GM11168 (cell line): Measurements from ENCODE around the gene KHK.

Experiments
- in situ Hi-C: fragments of 300-500 bp; cut with MboI; formaldehyde crosslinking; loops from one replicate; pipeline ENCODE4 v1.12.0; 2022; ENCODE audit warnings: low sequenced_read_pairs; ENCODE audit not compliant: unreplicated experiment

Gene KHK

DNA sequence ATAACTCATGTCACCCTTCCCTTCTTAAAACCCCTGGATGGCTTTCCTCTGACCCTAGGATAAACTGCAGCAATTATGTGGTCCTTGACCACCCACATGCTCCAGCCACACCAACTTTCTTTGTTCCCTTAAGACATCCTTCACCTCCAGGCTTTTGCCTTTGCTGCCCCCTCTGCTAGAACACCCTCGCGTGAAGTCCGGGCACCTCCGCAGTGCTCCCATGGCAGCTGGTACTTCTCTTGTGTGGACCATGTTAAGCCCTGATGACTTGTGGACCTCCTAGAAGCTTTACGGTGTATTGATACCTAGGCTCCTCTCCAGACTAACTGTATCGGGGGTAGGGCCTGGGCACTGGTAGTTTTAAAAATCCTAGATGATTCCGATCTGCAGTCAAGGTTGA is 36.2 kb downstream of the KHK start:
- in situ Hi-C loops: no loop called here

DNA sequence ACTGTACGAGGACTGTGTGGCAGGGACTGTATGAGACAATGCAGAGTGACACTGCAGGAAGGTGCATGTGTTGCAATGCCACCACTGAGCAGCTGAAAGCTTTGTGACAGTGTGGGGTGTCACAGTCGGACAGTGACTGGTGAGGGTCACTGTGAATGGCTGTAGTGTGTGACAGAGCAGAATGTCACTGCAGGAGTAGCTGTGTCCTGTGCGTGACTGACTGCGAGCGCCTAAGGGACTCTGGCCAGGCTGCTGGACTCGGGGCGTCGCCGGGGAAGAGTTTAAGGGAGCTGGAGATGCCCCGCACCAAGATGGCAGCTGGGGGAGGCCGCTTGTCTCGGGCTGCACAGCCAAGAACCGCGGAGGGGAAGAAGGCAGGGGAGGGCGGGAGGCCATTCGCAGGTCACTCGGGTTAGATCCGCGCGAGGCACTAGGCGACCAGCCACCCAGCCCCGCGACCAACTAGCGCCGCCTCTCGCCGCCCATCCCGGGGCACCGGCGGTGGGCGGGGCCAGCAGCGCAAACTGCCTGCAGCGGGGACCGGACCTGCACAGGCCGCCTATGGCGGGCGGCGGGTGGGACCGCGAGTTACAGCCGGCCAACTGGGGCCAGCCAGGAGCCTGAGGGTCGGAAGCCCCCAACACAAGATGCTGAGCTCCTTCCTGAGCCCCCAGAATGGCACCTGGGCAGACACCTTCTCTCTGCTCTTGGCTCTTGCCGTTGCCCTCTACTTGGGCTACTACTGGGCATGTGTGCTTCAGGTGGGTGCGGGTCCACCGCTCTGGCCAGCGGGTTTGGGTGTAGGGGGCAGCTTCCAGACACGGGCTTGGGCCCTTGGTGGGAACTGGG is 37.0 kb downstream of the KHK start, which contains the start of gene ABHD1:
Gene ABHD1 (plus strand): TSS at position 514 of the 849 bp plus-strand sequence. CDS start 134 bp downstream, at position 648.
- in situ Hi-C loops: no loop called here

DNA sequence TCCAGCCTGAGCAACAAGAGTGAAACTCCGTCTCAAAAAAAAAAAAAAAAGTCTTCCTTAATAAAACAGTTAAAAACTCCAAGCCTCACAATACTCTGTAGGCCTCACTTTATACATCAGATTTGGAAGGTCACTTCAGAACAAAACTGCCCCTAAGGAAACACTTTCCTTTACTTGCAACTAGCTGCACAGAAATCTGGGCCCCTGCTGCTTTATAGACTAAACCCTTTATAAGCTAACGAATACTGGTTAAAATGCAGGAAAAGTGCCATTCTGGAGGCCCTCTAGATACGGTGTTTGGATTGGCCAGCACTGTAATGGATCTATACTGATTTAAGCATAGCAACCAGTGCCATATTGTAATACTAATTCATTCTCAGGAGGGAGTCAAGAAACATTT is 38.5 kb downstream of the KHK start:
- in situ Hi-C loops: loop anchor here (5.0 kb wide), 1 partner anchor 72 kb away; no protein-coding TSS in a partner anchor

DNA sequence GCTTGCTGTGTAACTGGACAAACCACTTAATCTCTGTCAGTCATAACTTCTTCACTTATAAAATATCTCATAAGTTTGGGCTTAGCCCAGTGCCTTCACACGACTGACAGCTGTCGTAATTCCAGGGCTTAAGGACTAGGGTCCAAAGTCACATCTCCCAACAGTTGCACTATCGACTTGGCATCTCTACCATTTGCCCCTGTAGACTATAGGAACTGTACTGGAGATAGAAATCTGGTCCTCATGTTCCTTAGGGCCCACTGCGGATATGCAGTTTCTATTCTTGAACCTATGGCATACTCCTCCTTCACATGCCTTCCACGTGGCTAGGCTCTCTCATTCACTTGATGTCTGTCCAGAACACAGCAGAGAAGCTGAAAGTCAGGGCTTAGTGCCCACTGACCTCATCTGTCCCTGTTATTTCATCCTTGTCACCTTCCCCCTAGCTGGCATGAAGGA is 39.7 kb downstream of the KHK start:
- in situ Hi-C loops: loop anchor here (5.0 kb wide), 1 partner anchor 71 kb away; no protein-coding TSS in a partner anchor

DNA sequence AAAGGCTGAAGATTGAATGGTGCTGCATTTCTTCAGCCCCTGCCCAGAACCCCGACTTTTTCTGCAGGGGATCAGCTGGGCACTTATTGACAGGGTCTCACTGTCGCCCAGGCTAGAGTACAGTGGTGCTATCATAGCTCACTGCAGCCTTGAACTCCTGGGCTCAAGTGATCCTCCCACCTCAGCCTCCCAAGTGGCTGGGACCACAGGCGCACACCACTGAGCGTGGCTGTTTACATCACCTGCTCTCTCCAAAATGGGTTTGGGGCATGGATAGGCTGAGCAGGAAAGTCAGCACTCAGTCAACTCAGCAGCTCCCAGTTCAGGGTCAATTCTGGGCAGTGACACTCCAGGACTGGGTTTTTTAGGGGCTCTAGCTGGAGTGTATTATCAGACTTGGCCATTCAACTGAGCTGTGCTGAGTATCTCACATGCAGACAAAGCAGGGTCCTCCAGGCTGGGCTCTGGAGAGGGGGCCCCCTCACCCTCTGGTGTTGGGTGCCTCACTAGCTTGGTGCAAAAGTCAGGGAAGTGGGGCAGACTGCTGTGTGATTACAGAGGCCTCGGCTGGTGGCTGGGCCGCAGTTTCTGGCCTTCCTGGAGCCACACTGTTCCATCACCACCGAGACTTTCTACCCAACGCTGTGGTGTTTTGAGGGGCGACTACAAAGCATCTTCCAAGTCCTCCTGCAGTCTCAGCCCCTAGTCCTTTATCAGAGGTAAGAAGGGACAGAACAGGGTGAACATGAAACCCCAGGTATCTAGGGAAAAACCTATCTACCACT is 41.5 kb downstream of the KHK start:
- in situ Hi-C loops: loop anchor here (5.0 kb wide), 1 partner anchor 69 kb away; no protein-coding TSS in a partner anchor

DNA sequence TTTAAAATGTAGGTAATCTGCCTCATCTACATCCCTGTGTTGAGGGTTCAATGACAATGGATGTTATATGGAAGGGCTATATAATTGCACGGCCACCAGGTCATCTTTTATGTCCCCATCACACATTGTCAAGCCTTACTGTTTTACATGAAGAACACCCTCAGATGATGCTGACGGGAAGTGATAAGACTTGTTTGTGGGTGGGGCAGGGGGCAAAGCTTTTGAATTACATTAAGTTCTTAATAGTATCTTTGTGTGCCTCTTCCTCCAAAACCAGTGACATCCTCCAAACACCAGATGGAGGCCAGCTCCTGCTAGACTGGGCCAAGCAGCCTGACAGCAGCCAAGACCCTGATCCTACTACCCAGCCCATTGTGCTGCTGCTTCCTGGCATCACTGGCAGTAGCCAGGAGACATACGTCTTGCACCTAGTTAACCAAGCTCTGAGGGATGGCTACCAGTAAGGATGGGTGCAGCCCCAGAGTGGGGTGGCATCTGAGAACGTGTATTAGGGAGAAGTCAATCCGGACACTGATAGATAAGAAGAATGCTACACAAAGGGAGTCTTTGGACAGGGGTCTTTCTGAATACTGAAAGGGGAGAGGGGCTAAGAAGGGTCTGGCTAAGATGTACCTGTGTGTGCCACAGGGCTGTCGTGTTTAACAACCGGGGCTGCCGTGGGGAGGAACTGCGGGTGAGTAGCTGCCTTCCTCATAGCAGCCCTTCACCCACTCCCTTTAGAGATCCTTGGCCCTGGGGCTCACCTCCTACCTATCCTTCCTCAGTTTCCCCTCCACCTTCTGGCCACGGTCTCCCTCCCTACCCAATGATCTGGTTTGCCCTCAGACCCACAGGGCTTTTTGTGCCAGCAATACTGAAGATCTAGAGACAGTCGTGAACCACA is 42.3 kb downstream of the KHK start:
- in situ Hi-C loops: loop anchor here (5.0 kb wide), 1 partner anchor 68 kb away; no protein-coding TSS in a partner anchor

DNA sequence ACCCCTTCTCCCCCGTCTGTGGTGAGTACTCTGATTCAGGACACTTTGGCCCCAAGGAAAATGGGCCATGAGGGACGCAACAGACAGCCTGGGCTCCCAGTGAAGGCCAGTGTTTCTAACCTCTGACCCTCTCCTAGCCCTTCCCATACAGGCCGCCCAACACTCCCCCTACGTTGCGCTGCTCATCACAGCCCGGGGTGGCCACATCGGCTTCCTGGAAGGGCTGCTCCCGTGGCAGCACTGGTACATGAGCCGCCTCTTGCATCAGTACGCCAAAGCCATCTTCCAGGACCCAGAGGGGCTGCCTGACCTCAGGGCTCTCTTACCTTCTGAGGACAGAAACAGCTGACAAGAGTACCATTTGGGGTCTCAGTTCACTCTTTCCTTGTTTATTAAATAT is 43.8 kb downstream of the KHK start:
- in situ Hi-C loops: no loop called here

DNA sequence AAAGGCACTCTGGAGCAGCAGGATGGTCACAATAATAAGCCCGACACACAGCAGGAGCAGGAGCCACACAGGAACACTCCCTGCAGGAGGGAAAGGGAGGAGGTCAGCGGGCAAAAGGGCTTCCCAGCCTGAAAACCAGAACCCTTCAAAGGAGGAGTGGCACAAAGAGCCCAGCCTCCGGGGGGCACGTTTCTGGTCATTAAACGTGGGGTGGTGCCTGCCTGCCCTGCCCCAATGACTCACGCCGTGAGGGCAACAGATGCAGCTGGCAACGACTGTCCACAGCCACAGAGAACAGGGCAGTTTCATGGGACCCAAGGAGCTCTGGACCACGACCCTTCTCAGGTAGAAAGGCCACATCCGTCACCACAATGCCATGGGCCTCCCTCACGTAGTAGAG is 44.9 kb downstream of the KHK start:
- in situ Hi-C loops: no loop called here

DNA sequence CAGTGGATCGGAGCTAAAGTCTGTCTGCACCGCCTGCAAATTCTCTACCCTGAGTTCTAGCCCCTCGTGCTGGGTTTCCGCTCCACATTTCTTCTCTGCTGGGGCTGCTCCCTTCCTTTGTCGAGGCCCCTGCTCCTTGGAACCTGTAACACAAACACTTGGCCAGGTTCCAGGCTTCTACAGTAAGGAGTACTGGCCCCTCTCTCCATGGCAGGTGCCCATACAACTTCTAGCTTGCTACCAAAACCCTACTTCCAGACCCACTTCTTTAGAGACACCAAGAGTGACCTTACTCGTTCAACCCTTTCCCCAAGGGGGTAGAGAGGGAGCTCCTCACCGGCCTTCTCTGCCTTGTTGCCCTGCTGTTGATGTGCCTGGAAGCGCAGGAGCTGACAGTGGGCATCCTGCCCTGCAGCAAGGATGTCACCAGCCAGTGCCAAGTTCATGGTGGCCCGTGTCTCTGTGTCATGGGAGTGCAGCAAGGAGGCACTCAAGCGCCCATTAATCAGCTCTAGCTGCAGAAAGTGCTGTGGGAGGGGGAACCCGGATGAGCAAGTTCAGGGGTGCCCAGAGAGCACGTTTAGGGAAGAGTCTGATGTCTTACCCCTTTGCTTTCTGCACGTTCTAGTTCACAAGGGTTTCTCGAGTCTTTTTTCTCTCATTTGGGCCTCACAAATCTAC is 46.8 kb downstream of the KHK start:
- in situ Hi-C loops: no loop called here

DNA sequence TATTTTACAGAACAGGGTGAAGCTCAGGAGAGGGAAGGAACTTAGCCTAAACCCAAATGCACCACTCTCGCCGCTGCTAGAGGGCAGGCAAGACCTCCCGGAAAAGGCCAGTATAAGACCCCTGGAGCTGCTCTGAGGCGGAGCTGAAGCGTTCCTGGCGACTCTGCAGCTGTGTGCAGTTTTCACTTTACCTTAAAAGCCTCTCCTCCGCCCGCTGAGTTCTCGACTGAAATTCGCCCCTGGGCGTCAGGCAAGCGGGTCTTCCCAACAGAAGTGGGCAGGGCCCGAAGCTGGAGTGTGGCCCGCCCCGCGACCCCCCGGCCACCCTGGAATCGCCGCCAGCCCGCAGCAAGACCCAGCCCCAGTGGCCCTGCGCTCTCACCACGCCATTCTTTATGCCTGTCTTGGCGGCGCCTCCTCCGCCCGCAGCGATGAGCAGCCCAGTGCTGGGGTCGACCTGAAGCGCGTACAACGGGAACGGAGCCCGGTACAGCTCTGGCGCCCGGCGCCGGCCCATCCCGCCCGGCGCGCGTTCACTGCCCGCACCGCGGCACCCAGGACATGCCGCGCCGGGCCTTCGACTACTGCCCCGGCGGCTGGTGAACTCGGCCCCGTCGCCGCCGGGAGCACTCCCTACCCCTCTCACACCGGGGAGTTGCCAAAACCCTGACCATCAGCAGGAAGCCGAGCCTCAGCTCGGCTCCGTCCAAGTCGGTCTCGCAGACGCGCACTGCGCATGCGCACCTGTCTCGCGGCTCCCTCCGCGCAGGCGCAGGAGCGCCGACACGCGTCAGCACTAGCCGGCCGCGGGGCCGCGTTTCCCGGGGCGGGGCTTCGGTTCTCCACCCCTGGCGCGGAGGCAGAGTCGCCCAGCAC is 47.6 kb downstream of the KHK start, which contains the start of gene PREB:
Gene PREB (minus strand): TSS at position 732 of the 876 bp plus-strand sequence. CDS start 215 bp downstream, at position 517.
- in situ Hi-C loops: no loop called here

DNA sequence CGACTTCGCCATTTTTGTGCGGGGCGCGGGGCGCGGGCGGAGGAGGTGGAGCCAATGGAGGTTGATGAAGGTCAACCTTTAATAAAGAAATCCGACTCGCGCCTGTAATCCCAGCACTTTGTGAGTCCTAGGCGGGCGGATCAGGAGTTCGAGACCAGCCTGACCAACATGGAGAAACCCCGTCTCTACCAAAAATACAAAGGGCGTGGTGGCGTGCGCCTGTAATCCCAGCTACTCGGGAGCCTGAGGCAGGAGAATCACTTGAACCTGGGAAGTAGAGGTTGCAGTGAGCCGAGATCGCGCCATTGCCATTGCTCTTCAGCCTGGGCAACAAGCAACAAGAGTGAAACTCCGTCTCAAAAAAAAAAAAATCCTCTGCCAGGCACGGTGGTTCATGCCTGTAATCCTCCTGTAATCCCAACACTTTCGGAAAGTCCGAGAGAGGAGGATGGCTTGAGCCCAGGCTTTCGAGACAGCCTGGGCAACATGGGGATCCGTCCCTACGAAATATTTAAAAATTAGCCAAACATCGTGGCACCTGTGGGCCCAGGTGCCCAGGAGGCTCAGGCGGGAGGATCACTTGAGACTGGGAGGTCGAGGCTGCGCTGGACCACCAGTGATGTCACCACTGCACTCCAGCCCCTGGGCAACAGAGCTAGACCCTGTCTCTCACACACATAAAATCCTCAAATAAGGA is 48.4 kb downstream of the KHK start:
- in situ Hi-C loops: no loop called here

DNA sequence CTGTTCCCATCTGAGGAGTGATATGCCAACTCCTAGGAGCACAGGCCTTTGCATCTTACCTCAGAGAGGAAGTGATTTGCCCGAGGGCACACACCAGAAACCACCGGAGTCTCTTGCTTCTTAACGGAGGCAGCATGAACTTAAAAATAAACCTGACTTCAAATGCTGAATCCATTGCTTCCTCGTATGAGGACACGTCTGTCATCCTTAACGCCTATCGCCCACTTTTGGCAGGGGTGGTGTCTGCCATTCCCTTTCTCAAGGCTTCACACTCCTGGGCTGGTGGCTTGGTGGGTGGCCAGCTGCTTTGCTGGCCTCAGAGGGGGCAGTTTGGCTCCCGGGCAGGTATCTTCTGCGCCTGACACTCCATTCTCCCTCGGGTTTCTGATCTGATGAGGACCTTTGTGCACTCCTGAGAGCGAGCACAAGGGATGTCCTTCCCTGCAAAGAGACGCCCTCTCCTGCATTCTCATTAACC is 48.9 kb downstream of the KHK start:
- in situ Hi-C loops: no loop called here

DNA sequence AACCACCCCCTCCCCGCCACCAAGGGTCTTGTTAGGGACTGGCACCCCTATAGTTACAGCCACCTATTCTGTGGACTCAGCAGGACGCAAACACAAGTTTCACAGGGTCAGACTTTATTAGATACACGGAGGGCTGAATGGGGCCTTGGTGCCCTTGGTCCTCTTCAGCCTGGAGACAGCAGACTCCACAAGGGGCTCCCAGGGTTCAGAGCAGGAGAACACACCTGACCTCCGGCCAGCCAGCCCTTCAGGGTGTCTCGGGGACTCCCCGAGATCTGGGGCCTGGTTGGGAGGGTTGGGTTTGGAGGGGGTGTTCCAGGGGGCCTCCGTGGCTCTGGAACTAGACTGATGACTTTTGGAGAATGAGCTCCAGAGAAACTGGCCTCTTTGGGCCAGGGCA is 50.2 kb downstream of the KHK start:
- in situ Hi-C loops: no loop called here

DNA sequence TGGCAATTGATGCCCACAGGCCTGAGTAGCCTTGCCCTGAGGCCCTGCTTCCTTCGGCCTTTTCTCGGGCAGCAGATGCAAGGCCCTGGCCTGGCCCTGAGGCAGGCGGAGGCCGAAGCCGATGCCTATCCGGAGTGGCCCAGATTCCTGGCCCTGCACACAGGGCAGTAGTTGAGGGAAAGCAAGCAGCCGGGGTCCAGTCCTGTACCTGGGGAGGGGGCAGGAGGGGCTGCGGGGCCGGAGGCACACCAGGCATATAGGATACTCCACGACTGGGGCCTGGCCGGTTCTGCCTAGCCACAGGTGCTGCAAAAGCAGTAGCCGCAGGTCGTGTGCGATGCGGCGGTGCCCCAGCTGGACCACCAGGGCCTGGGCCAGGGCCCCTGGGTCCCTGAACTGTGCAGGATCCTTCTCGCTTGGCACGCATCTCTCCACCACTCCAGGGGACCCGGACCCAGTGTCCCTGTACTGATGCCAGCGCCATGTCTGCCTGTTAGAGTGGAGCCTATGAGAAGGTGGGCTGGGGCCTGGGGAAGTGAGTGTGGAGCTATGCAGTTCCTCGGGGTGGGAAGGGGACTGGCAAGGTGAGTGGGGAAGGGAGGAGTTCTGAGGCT is 50.9 kb downstream of the KHK start:
- in situ Hi-C loops: no loop called here

DNA sequence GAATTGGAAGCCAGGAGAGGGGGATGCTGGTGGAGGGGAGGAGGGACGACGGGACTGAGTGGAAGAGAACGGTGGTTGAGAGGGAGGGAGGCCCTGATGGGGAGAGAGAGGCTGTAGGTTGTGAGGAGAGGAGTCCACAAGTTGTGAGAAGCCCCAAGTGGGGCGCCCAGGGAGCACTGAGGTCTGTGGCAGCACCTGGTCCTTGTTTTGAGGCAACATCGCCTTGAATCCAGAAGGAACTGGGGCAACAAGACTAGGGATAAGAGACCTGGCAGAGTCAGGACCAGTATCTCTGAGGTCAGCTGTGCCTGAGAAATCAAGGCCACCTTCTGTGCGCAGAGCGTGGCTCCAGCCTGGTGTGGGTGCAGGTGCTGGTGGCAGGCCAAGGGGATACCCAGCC is 51.5 kb downstream of the KHK start:
- in situ Hi-C loops: no loop called here

DNA sequence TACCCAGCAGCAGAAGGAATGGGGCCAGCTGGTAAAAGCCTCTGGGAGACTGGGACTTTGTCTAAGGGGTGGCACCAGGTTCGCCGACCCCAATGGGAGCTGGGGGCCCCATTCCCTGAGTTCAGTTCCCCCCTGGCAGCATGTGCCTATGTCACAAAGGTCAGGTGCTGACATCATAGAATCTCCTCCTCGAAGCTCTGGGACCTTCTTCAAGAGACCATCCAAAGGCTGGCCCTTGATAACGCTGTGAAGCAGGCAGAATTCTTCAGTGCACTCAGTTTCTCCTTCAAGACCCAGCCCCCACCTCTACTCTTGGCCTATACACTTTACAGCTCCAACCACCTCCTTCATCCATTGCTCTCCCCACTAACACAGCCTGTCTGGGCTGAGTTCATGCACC is 52.7 kb downstream of the KHK start, which contains the start of gene PRR30:
Gene PRR30 (minus strand): TSS at position 101 of the 400 bp plus-strand sequence. CDS start 1,081 bp downstream, outside the sequence.
- in situ Hi-C loops: no loop called here

DNA sequence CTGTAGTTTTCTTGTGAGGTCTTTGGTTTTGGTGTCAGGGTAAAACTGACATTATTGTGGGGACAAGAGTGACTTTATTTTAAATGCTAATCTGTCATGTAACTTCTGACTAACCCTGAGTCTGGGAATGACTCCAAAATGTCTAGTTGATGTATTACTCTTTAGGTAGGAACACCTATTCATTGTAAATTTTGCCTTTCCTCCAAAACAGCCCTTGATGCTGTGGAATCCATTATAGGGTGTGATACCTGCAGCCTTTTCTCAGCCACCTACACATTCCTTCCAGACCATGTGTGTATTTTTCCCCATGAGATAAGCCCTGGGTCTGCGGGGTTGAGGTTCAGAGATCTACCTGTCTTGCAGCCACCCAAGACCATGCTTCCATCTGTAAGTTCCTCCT is 56.7 kb downstream of the KHK start:
- in situ Hi-C loops: no loop called here
